ENCODE measurements around the gene CRKL. TPM values are rescaled to one million over a fixed set of nuclear protein-coding genes. Genes with fewer than 3 reads are reported as not detected.

CRKL gene
- total and polyA plus RNA-seq, 2 of the 4 experiments (the other 2 are of a cell fraction): 20.6 to 35.5 TPM

GRCh38 chr22:20999350-21000206 is 82.4 kb downstream of the CRKL start (continued):
- TF ChIP-seq USF2 (IDR thresholded peaks at IDR 0.05; ENCODE audit: low read depth, low read length) (no peak), RFX5 (IDR thresholded peaks at IDR 0.05; ENCODE audit: low read depth, low read length) (no peak), MAFK (IDR thresholded peaks at IDR 0.05; ENCODE audit: low read depth, low read length) (no peak), MAZ (IDR thresholded peaks at IDR 0.05; ENCODE audit: borderline replicate concordance, low read depth, low read length) (no peak), RAD21 (IDR thresholded peaks at IDR 0.05; ENCODE audit: low read length) (no peak), CHD1 (IDR thresholded peaks at IDR 0.05; ENCODE audit: low read depth, low read length) (no peak)

All from IMR-90 (cell line).